ENCODE data around the gene UBE2U. TPM values are rescaled to one million over a fixed set of nuclear protein-coding genes. Genes with fewer than 3 reads are reported as not detected.
A peak's percentile ranks its signal among the peaks of the same experiment; 100 is the strongest.
"Not testable (repeated sequence)": the region's sequence is repeated elsewhere in the genome, so short reads cannot be mapped to it uniquely, and the experiment has no call there.

UBE2U gene
- total and polyA plus RNA-seq, 12 donors: 1.2 to 3.6 (median 2.7) TPM; not detected in 6

- 97 to 100% methylated on average over 1 of the region's 1 CpG for WGBS, 2 donors
- DNase-seq: no peak
- TF ChIP-seq CTCF (IDR thresholded peaks at IDR 0.05): no peak
- H3K27ac ChIP-seq: no peak overlapping the region
- no peak for ATAC-seq
- H3K9me3 ChIP-seq: no peaks in the 10 kb centered on the region
- H3K36me3 ChIP-seq: no peaks in the 10 kb centered on the region
- H3K4me3 ChIP-seq: no peak overlapping the region
- H3K4me1 ChIP-seq: no peaks in the 10 kb centered on the region
- H3K27me3 ChIP-seq: peaks cover 0 to 6% (median 0%) of the 10 kb centered on the region in 7 donors
- intact Hi-C loops (cut with DNase I): loop anchor here in 1 of 10 donors (10.0 kb wide), 1 partner anchor 461 kb away; the partner anchor contains the start of gene ROR1
These were observed 32.5 kb downstream of the UBE2U start for GRCh38 chr1:64235910-64236309.

GRCh38 chr1:64236541-64236954 lies 33.1 kb downstream of the UBE2U start:
- 60 to 63% methylated on average over 1 of the region's 1 CpG for WGBS, 2 donors
- Histone ChIP-seq H3K4me1 (no peaks in the 10 kb centered on the region), H3K36me3 (no peaks in the 10 kb centered on the region), H3K9me3 (no peaks in the 10 kb centered on the region), H3K27ac (no peak overlapping the region), H3K27me3 (peaks cover 0 to 6% (median 0%) of the 10 kb centered on the region in 7 donors), H3K4me3 (no peak overlapping the region)
- no peak for ATAC-seq
- DNase-seq: no peak
- intact Hi-C loops (cut with DNase I): loop anchor here in 1 of 10 donors (10.0 kb wide), 1 partner anchor 462 kb away; the partner anchor contains the start of gene ROR1
- TF ChIP-seq CTCF (IDR thresholded peaks at IDR 0.05): no peak

- intact Hi-C loops (cut with DNase I): loop anchor here in 1 of 10 donors (10.0 kb wide), 1 partner anchor 465 kb away; the partner anchor contains the start of gene ROR1
- H3K27me3 ChIP-seq: not testable (repeated sequence)
These were observed 36.1 kb downstream of the UBE2U start for GRCh38 chr1:64239519-64239918.

GRCh38 chr1:64240206-64240605 lies 36.8 kb downstream of the UBE2U start:
- no peak overlapping the region for H3K4me3 ChIP-seq
- DNase-seq (no peak), ATAC-seq (peak in 1 of 8 donors; percentile 47)
- peaks cover 0 to 12% (median 7%) of the 10 kb centered on the region in 9 donors for H3K4me1 ChIP-seq
- H3K9me3 ChIP-seq: no peaks in the 10 kb centered on the region
- no peak overlapping the region for H3K27ac ChIP-seq
- no peaks in the 10 kb centered on the region for H3K36me3 ChIP-seq
- peak in 3 of 9 donors; percentile 29 to 32 (median 31) for TF ChIP-seq CTCF (IDR thresholded peaks at IDR 0.05)
- peaks cover 0 to 4% (median 0%) of the 10 kb centered on the region in 7 donors for H3K27me3 ChIP-seq
- intact Hi-C loops (cut with DNase I): loop anchor here in 9 of 10 donors (2.0 to 10.0 kb wide), 9 partner anchors 465 to 665 kb away; partner anchors contain the start of gene ROR1 (in 3 of the 9)

More at GRCh38 chr1:64239519-64239918, 36.1 kb downstream of the UBE2U start:
- ATAC-seq, H3K9me3 ChIP-seq, DNase-seq, H3K4me3 ChIP-seq, H3K27ac ChIP-seq, H3K36me3 ChIP-seq: not testable (repeated sequence)
- H3K4me1 ChIP-seq: peaks cover 0 to 12% (median 7%) of the 10 kb centered on the region in 9 donors
- 87 to 89% methylated on average over 4 of the region's 4 CpGs for WGBS, 2 donors

GRCh38 chr1:64241069-64241468 lies 37.6 kb downstream of the UBE2U start:
- no peak for DNase-seq
- no peaks in the 10 kb centered on the region for H3K36me3 ChIP-seq
- ATAC-seq: no peak
- intact Hi-C loops (cut with DNase I): loop anchor here in 9 of 10 donors (2.0 to 10.0 kb wide), 9 partner anchors 466 to 666 kb away; partner anchors contain the start of gene ROR1 (in 3 of the 9)
- H3K4me3 ChIP-seq: no peak overlapping the region
- H3K27me3 ChIP-seq: peaks cover 0 to 5% (median 0%) of the 10 kb centered on the region in 7 donors
- no peak for TF ChIP-seq CTCF (IDR thresholded peaks at IDR 0.05)
- no peak overlapping the region for H3K27ac ChIP-seq
- peaks cover 0 to 18% (median 7%) of the 10 kb centered on the region in 9 donors for H3K4me1 ChIP-seq
- no peaks in the 10 kb centered on the region for H3K9me3 ChIP-seq

Measured in heart right ventricle (tissue), 16 donors.